H1 (cell line): Measurements from ENCODE around the gene CTRL. TPM values are rescaled to one million over a fixed set of nuclear protein-coding genes. Genes with fewer than 3 reads are reported as not detected.

Experiments
- CTCF ChIA-PET: fragments of 300-600 bp; sonication (Branson Sonifier 250); formaldehyde crosslinking; loops from one replicate; lab custom pipeline; 2021; ENCODE audit not compliant: partially characterized antibody; lab: Charles Lee
- POLR2A ChIA-PET: fragments of 300-600 bp; sonication (Branson Sonifier 250); formaldehyde crosslinking; loops from one replicate; lab custom pipeline; 2021; ENCODE audit warnings: inconsistent platforms; ENCODE audit not compliant: partially characterized antibody; lab: Charles Lee
- DNase-seq, 2 experiments: peaks; one replicate each; pipeline versions ENCODE4 v3.0.0 to v3.0.0-alpha.2; 2010 to 2022; ENCODE audit warnings: low spot score in 2 of 2, low read depth in 1 of 2, mixed read lengths in 1 of 2
- FAIRE-seq: peaks from 2 replicates; lab custom pipeline; 2011; peaks lifted over from hg19 to GRCh38; lab: Jason Lieb, UNC
- H2AFZ ChIP-seq: 2 replicates; pipeline ENCODE4 v1.8.1; 2012; ENCODE audit warnings: low read length, inconsistent platforms
- H2AK5ac ChIP-seq: 2 replicates; pipeline ENCODE4 v1.6.1; 2013; ENCODE audit warnings: low read depth, low read length
- H2BK120ac ChIP-seq: replicated peaks from 2 replicates; pipeline ENCODE3; 2013; ENCODE audit warnings: low read depth, low read length, inconsistent platforms
- H2BK12ac ChIP-seq: 2 replicates; pipeline ENCODE4 v1.6.1; 2013; ENCODE audit warnings: low read depth, low read length
- H2BK15ac ChIP-seq: 2 replicates; pipeline ENCODE4 v1.6.1; 2013; ENCODE audit warnings: low read length
- H2BK20ac ChIP-seq: 2 replicates; pipeline ENCODE4 v1.6.1; 2013; ENCODE audit warnings: low read length
- H2BK5ac ChIP-seq: 2 replicates; pipeline ENCODE4 v1.6.1; 2013; ENCODE audit warnings: low read depth, low read length
- H3K14ac ChIP-seq: 2 replicates; pipeline ENCODE4 v1.6.1; 2013; ENCODE audit warnings: inconsistent platforms; ENCODE audit not compliant: insufficient read length
- H3K18ac ChIP-seq: 2 replicates; pipeline ENCODE4 v1.6.1; 2013; ENCODE audit warnings: low read length; ENCODE audit errors: extremely low read depth
- H3K23ac ChIP-seq: 2 replicates; pipeline ENCODE4 v1.6.1; 2013; ENCODE audit warnings: inconsistent platforms; ENCODE audit not compliant: insufficient read length
- H3K23me2 ChIP-seq: 2 replicates; pipeline ENCODE4 v1.6.1; 2013; ENCODE audit warnings: low read depth, low read length
- H3K27ac ChIP-seq: 2 replicates; pipeline ENCODE4 v1.6.1; 2011; ENCODE audit warnings: low read depth, low read length, inconsistent platforms
- H3K27me3 ChIP-seq, 4 experiments: replicated peaks in 1 of 4; 1 replicate in 1 of 4; 2 replicates in 3 of 4; pipeline versions ENCODE4 v1.6.1 to v1.8.1; 2011 to 2013; ENCODE audit warnings: low read length in 3 of 4, mild to moderate bottlenecking in 3 of 4, inconsistent platforms in 2 of 4, mixed read lengths in 2 of 4, moderate library complexity in 1 of 4; ENCODE audit not compliant: control insufficient read depth in 3 of 4, insufficient read depth in 3 of 4; ENCODE audit errors: extremely low read depth in 1 of 4
- H3K36me3 ChIP-seq, 4 experiments: 2 replicates each; pipeline versions ENCODE4 v1.6.1 to v1.8.1; 2011 to 2013; ENCODE audit warnings: mild to moderate bottlenecking in 4 of 4, low read length in 3 of 4, moderate library complexity in 2 of 4, control low read depth in 1 of 4, inconsistent platforms in 1 of 4; ENCODE audit not compliant: insufficient read depth in 4 of 4, control insufficient read depth in 2 of 4
- H3K4ac ChIP-seq: replicated peaks from 2 replicates; pipeline ENCODE3; 2013; ENCODE audit warnings: low read length, low read depth, mixed read lengths, inconsistent platforms; ENCODE audit not compliant: insufficient read length
- H3K4me1 ChIP-seq, 4 experiments: replicated peaks in 1 of 4; 1 replicate in 1 of 4; 2 replicates in 3 of 4; pipeline versions ENCODE4 v1.6.1 to v1.8.1; 2011 to 2013; ENCODE audit warnings: low read length in 3 of 4, inconsistent platforms in 2 of 4, mixed read lengths in 1 of 4; ENCODE audit not compliant: insufficient read depth in 4 of 4, control insufficient read depth in 3 of 4
- H3K4me2 ChIP-seq, 2 experiments: 2 replicates each; pipeline versions ENCODE4 v1.6.1 to v1.8.1; 2011 to 2013; ENCODE audit warnings: low read depth in 2 of 2, low read length in 2 of 2, control low read depth in 1 of 2, inconsistent platforms in 1 of 2, mild to moderate bottlenecking in 1 of 2; ENCODE audit not compliant: insufficient read depth in 1 of 2
- H3K4me3 ChIP-seq, 4 experiments: fragments of 200-600, 300-600 bp in 1 of 4; sonication (generic), shearing (Covaris generic), sonication (Bioruptor Twin) in 1 of 4; 2 replicates each; pipeline versions ENCODE4 v1.5.1 to v1.8.1; 2011 to 2016; ENCODE audit warnings: low read length in 4 of 4, low read depth in 3 of 4, control low read depth in 2 of 4, inconsistent platforms in 2 of 4, mild to moderate bottlenecking in 2 of 4, mixed read lengths in 1 of 4, moderate library complexity in 1 of 4; ENCODE audit not compliant: insufficient read depth in 2 of 4; ENCODE audit errors: extremely low read depth in 1 of 4
- H3K56ac ChIP-seq: replicated peaks from 2 replicates; pipeline ENCODE3; 2013; ENCODE audit warnings: low read depth, mild to moderate bottlenecking, mixed read lengths, low read length, inconsistent platforms; ENCODE audit not compliant: insufficient read length
- H3K79me1 ChIP-seq: 2 replicates; pipeline ENCODE4 v1.6.1; 2013; ENCODE audit warnings: low read depth, low read length, control low read depth
- H3K79me2 ChIP-seq, 2 experiments: 2 replicates each; pipeline versions ENCODE4 v1.6.1 to v1.8.1; 2012 to 2013; ENCODE audit warnings: low read length in 2 of 2, mild to moderate bottlenecking in 2 of 2, inconsistent platforms in 1 of 2; ENCODE audit not compliant: insufficient read depth in 2 of 2, control insufficient read depth in 1 of 2
- H3K9ac ChIP-seq, 4 experiments: replicated peaks in 1 of 4; 1 replicate in 1 of 4; 2 replicates in 3 of 4; pipeline versions ENCODE4 v1.6.1 to v1.8.1; 2011 to 2013; ENCODE audit warnings: low read depth in 3 of 4, low read length in 3 of 4, control low read depth in 2 of 4, mild to moderate bottlenecking in 2 of 4, moderate library complexity in 2 of 4, inconsistent platforms in 1 of 4; ENCODE audit errors: extremely low read depth in 1 of 4
- H3K9me3 ChIP-seq, 2 experiments: 2 replicates each; pipeline versions ENCODE4 v1.6.1 to v1.8.1; 2012 to 2013; ENCODE audit warnings: mild to moderate bottlenecking in 2 of 2, moderate library complexity in 2 of 2, control low read depth in 1 of 2, inconsistent platforms in 1 of 2, low read depth in 1 of 2, low read length in 1 of 2, mixed read lengths in 1 of 2; ENCODE audit not compliant: insufficient read depth in 2 of 2
- H4K20me1 ChIP-seq, 2 experiments: replicated peaks in 1 of 2; 2 replicates each; pipeline versions ENCODE3 to v1.8.1; 2011 to 2013; ENCODE audit warnings: inconsistent platforms in 2 of 2, low read length in 2 of 2, mild to moderate bottlenecking in 1 of 2; ENCODE audit not compliant: insufficient read depth in 2 of 2, control insufficient read depth in 1 of 2
- H4K5ac ChIP-seq: 2 replicates; pipeline ENCODE4 v1.6.1; 2013; ENCODE audit warnings: low read length, low read depth, mixed read lengths, inconsistent platforms; ENCODE audit not compliant: insufficient read length
- H4K8ac ChIP-seq: 2 replicates; pipeline ENCODE4 v1.8.0; 2013; ENCODE audit warnings: mild to moderate bottlenecking, moderate library complexity, low read length, inconsistent platforms; ENCODE audit not compliant: insufficient read depth; ENCODE audit errors: extremely low read depth
- H4K91ac ChIP-seq: replicated peaks from 2 replicates; pipeline ENCODE3; 2013; ENCODE audit warnings: low read length, mixed read lengths, inconsistent platforms; ENCODE audit not compliant: insufficient read length
- BACH1 ChIP-seq: IDR thresholded peaks from 2 replicates; pipeline ENCODE4 v1.6.1; 2012; ENCODE audit warnings: low read length, improper control_type of control experiment
- CHD1 ChIP-seq: IDR thresholded peaks from 2 replicates; pipeline ENCODE4 v1.6.1; 2012; ENCODE audit warnings: low read depth, low read length, improper control_type of control experiment
- EZH2 ChIP-seq: fragments of 200-600 bp; sonication (generic); IDR thresholded peaks from 2 replicates; pipeline ENCODE4 v1.7.1; 2012; ENCODE audit warnings: low read depth, mild to moderate bottlenecking, moderate library complexity, low read length, inconsistent platforms; ENCODE audit not compliant: severe bottlenecking
- MAFK ChIP-seq: IDR thresholded peaks from 2 replicates; pipeline ENCODE4 v1.6.1; 2012; ENCODE audit warnings: low read depth, mild to moderate bottlenecking, improper control_type of control experiment, low read length
- POLR2A ChIP-seq, 2 experiments: IDR thresholded peaks; 1 replicate in 1 of 2; 2 replicates in 1 of 2; pipeline ENCODE4 v1.6.1; 2011; ENCODE audit warnings: low read depth in 2 of 2, low read length in 2 of 2, mild to moderate bottlenecking in 2 of 2; ENCODE audit errors: control extremely low read depth in 1 of 2
- RBBP5 ChIP-seq: IDR thresholded peaks from 2 replicates; pipeline ENCODE4 v1.7.1; 2012; ENCODE audit warnings: low read depth, mild to moderate bottlenecking, inconsistent platforms, low read length, moderate library complexity, borderline replicate concordance
- RFX5 ChIP-seq: IDR thresholded peaks from 2 replicates; pipeline ENCODE4 v1.6.1; 2011; ENCODE audit warnings: low read depth, low read length, improper control_type of control experiment, borderline replicate concordance
- RNF2 ChIP-seq: fragments of 200-900, 300-1000 bp; sonication (generic); IDR thresholded peaks from 2 replicates; pipeline ENCODE4 v1.7.1; 2016; ENCODE audit warnings: borderline replicate concordance, low read depth, mild to moderate bottlenecking, antibody characterized with exemption, low read length; ENCODE audit not compliant: poor library complexity, severe bottlenecking; ENCODE audit errors: missing control alignments
- SIN3A ChIP-seq, 2 experiments: IDR thresholded peaks in 1 of 2; conservative IDR thresholded peaks in 1 of 2; 2 replicates each; pipeline ENCODE4 v1.6.1; 2011 to 2012; ENCODE audit warnings: low read length in 2 of 2, improper control_type of control experiment in 1 of 2, low read depth in 1 of 2, mild to moderate bottlenecking in 1 of 2
- TBP ChIP-seq: IDR thresholded peaks from 2 replicates; pipeline ENCODE4 v1.6.1; 2011; ENCODE audit warnings: low read depth, low read length, improper control_type of control experiment
- ZNF274 ChIP-seq: IDR thresholded peaks from 2 replicates; pipeline ENCODE4 v1.7.0; 2012; ENCODE audit warnings: low read length, borderline replicate concordance; ENCODE audit errors: extremely low read depth
- WGBS, 2 experiments: shearing (Covaris generic) in 1 of 2; methylation state at CpG; one replicate each; pipeline versions ENCODE4 v1.1.6 to v1.1.7; 2013 to 2015; ENCODE audit warnings: low lambda C conversion rate in 2 of 2, mixed read lengths in 2 of 2, inconsistent platforms in 1 of 2, low coverage in 1 of 2, missing lambda C conversion rate in 1 of 2; ENCODE audit not compliant: insufficient replicate concordance in 2 of 2, insufficient coverage in 1 of 2, insufficient read length in 1 of 2; ENCODE audit errors: extremely low coverage in 1 of 2, missing lambda C conversion rate in 1 of 2; 5-methylcytosine and 5-hydroxymethylcytosine counted together
- polyA plus RNA-seq, 7 experiments: library from polyadenylated mRNA; depleted of rRNA in 3 of 7; stranded (reverse) in 5 of 7; unstranded in 2 of 7; fragments of >200 nt in 5 of 7; fragments of 200-250 nt in 2 of 7; gene quantifications; 1 replicate in 5 of 7; 2 replicates in 1 of 7; 4 replicates in 1 of 7; pipeline versions ENCODE4 v1.2.1 to v1.2.3, GENCODE V29; 2011 to 2013; ENCODE audit warnings: missing spikeins in 2 of 7, mixed read lengths in 2 of 7
- total RNA-seq: library from RNA; stranded (reverse); fragmentation: NEBNext Ultra II Directional; extraction: Animal tissue kit (Norgen Biotek cat#: 25700); gene quantifications from 2 replicates; pipeline ENCODE4 v1.2.1, GENCODE V29; 2021

CTRL gene
- total and polyA plus RNA-seq, 2 of the 8 experiments (the other 6 are each of a cell fraction or from before 2014, with no cell fraction given), result 1.7 to 4.2 TPM

DNA sequence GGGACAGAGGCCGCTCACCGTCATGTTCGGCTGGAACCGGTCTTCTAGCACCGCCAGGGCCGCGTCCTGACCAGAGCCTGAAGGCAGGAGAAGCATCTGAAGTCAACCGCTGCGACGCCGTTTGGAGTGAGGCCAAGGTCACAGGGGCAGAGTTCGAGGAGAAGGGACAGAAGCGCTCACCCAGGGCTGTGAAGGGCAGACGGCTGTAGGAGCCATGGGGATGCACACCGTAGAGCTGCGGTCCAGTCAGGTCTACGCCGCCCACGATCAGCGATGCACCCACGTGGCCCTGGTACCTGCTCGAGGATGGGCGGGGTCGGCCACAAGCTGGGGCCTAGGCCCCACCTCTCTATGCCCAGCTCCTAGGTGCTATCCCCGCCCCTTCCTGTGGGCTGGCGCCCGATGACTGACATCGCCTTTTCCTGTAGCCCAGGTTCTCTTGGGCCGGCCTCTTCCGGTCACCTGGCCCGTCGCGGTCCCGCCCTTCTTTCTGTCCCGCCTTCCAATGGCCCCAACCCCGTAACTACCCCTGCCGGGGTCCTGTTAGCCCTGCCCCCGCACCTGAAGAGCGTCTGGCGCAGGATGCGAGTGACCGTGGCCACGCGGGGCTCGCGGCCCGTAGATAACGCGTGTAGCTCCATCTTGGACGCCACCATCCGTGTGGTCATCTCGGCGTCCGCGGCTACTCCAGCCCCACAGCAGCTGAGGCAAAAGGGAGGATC is 3.9 kb upstream of the CTRL start:
- Histone ChIP-seq H3K23ac (no peak overlapping the region), H2AFZ (peak overlapping the region; percentile 37; the same call in 1 of the 2 replicates), H3K56ac (peak overlapping the region; percentile 93), H2BK120ac (no peak overlapping the region), H3K4me2 (peak overlapping the region; percentile 96), H3K9me3 (no peaks in the 10 kb centered on the region), H2BK12ac (peak overlapping the region; percentile 90; the same call in 1 of the 2 replicates), H3K27me3 (no peaks in the 10 kb centered on the region), H3K14ac (no peak overlapping the region), H3K4me1 (peaks cover 0 to 15% (median 8%) of the 10 kb centered on the region in 4 experiments; a peak in 5 of 7 replicates), H3K4ac (peak overlapping the region; percentile 99), H3K36me3 (no peaks in the 10 kb centered on the region), H3K27ac (peak overlapping the region; percentile 74; the same call in 1 of the 2 replicates), H4K5ac (peak overlapping the region; percentile 97), H3K4me3 (peak overlapping the region; percentile 69 to 98 (median 92)), H3K23me2 (peaks cover 18% of the 10 kb centered on the region), H2AK5ac (no peak overlapping the region; the same call in 1 of the 2 replicates), H3K18ac (peak overlapping the region; percentile 97), H3K79me1 (peaks cover 4% of the 10 kb centered on the region; the same call in 1 of the 2 replicates), H3K79me2 (0 out of 4 replicates have a peak, but pooled peaks cover 0 to 3% of the 10 kb centered on the region in 2 experiments), H3K9ac (peak overlapping the region; percentile 59 to 89 (median 74)), H2BK20ac (no peak overlapping the region), H4K8ac (peak overlapping the region; percentile 81), H2BK5ac (peak overlapping the region; percentile 93), H4K91ac (peak overlapping the region; percentile 98), H2BK15ac (no peak overlapping the region; the same call in 1 of the 2 replicates), H4K20me1 (peaks cover 0 to 15% of the 10 kb centered on the region in 2 experiments)
- DNase-seq, result peak; percentile 90 to 93
- FAIRE-seq, result peak; percentile 68
- POLR2A ChIA-PET, result interaction anchor here (0.6 to 4.2 kb wide), 37 partner anchors 9 to 301 kb away, joined by 3 to 47 read pairs (median 4); partner anchors contain the start of genes CENPT, DDX28, DPEP2 and DUS2
- 2% methylated on average over 45 of the region's 55 CpGs; no CpG with 5 or more reads in 1 of the 2 experiments for WGBS, 2 experiments
- CTCF ChIA-PET, result interaction anchor here (0.7 to 27.1 kb wide), 24 partner anchors 10 to 414 kb away, joined by 3 to 623 read pairs (median 4); partner anchors contain the start of genes C16orf86, EDC4, ENKD1 and NRN1L
- TF ChIP-seq MAFK (no peak), RBBP5 (no peak), POLR2A (IDR thresholded peaks at IDR 0.05; ENCODE audit: control extremely low read depth in 1 of 2, low read depth in 2 of 2, low read length in 2 of 2) (peak; percentile 49 to 73), TBP (0 out of 2 replicates have a peak, but pooled peaks have one; percentile 21), SIN3A (conservative IDR thresholded peaks at IDR 0.05 in 1 of 2, IDR thresholded peaks at IDR 0.05 in 1 of 2; ENCODE audit: low read depth in 1 of 2, low read length in 2 of 2) (no peak; a peak in 2 of 4 replicates), CHD1 (no peak), ZNF274 (no peak), RFX5 (no peak), RNF2 (no peak), EZH2 (no peak), BACH1 (peak; percentile 54; the same call in 1 of the 2 replicates)
